HG03159 (cell line): ENCODE data around the gene NIP7.

ENCODE experiments used
- ATAC-seq: cut with Tn5 transposase; IDR thresholded peaks from one replicate; pipeline ENCODE4 v1.9.1; 2021; ENCODE audit warnings: mild to moderate bottlenecking, moderate library complexity; ENCODE audit not compliant: unreplicated experiment

NIP7 gene

GRCh38 chr16:69384974-69385373 lies 45.4 kb downstream of the NIP7 start:
- ATAC-seq = no peak

- ATAC-seq = no peak
Observed at GRCh38 chr16:69386596-69386995, 47.0 kb downstream of the NIP7 start.
